LNCaP clone FGC (cell line): Measurements from ENCODE around the gene PPFIBP1.

ENCODE experiments used
- DNase-seq: peaks from one replicate; pipeline ENCODE4 v3.0.0-alpha.2; 2011; ENCODE audit warnings: low read depth
- H3K4me3 ChIP-seq: 2 replicates; pipeline ENCODE4 v1.5.1; 2011; ENCODE audit warnings: mild to moderate bottlenecking, low read depth, low read length, control low read depth
- TF ChIP-seq, protein P1 (sequence below): IDR thresholded peaks from 2 replicates; pipeline ENCODE4 v1.5.1; 2012; ENCODE audit warnings: mild to moderate bottlenecking; ENCODE audit not compliant: control insufficient read depth, insufficient read depth; ENCODE audit errors: extremely low read depth

Gene PPFIBP1

DNA sequence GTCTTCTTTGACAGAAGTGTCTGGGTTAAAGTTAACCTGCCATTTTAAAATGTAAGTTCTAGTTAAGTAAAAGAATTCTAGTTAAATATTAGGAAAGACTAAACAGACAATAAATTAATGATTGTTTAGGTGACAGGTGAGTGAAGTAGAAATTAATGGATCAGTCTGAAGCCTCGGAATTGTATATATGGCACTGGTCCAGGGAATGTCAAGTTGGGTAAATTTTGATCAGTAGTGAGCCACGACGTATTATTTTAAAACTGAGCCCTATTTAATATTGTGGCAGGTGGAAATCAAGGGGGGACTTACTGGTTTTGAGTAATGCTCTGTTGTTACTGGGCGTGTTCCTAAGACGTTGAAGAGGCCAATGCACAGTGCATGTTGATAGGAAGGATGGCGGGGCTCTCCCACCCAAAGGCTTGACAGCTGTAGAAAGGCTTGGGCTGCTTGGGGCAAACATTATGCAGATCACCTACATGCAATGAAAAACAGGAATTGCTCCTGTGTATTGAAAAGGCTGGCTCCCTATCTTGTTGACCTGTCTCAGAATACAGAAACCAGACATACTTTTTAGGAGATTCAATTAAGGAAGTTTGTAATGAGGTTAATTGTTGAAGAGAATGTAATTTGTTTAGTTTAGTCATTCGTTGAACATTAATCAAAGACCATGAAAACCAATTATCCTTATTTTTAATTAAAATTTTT, 5.9 kb upstream of the PPFIBP1 start:
- H3K4me3 ChIP-seq, result no peak overlapping the region
- no peak for DNase-seq
- TF ChIP-seq, protein P1, sequence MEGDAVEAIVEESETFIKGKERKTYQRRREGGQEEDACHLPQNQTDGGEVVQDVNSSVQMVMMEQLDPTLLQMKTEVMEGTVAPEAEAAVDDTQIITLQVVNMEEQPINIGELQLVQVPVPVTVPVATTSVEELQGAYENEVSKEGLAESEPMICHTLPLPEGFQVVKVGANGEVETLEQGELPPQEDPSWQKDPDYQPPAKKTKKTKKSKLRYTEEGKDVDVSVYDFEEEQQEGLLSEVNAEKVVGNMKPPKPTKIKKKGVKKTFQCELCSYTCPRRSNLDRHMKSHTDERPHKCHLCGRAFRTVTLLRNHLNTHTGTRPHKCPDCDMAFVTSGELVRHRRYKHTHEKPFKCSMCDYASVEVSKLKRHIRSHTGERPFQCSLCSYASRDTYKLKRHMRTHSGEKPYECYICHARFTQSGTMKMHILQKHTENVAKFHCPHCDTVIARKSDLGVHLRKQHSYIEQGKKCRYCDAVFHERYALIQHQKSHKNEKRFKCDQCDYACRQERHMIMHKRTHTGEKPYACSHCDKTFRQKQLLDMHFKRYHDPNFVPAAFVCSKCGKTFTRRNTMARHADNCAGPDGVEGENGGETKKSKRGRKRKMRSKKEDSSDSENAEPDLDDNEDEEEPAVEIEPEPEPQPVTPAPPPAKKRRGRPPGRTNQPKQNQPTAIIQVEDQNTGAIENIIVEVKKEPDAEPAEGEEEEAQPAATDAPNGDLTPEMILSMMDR, result no peak

DNA sequence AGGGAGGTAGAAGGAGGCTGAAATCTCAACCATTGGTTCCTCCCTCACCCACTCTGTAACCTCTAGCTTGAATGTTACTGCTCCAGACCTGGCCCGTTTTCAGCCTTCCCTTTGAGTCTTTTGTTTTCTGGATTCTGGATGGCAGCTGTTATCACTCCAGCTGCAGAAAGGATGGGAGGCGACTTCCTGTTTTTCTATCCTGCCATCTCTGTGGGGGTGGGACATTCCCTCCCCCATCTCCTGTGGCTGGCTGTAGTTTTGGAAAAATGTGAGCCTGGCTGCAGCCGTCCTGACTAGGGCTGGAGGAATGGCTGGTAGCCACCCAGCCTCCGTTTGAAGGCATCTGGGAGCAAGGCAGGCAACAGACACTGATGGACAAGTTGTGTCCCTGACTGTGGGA, 2.9 kb upstream of the PPFIBP1 start:
- H3K4me3 ChIP-seq, result no peak overlapping the region
- no peak for DNase-seq
- TF ChIP-seq, protein P1, result no peak

DNA sequence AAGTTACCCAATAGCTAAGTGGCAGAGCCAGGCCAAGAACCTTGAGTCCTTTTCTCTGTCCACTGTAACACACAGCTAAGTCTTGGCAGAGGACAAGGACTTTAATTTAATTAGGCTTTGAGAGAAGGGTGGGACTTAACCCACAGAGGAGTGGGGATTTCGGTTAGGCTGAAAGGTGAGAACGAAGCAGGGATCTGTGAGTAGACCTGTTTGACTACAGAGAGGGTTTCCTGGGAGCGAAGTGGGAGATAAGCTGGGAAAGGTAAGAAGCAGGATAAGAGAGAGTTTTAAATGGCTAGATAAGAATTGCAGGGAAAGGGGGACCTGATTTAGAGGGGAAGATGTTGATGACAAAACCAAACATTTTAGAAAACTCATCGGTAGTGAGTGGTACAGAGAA, 2.0 kb upstream of the PPFIBP1 start:
- TF ChIP-seq, protein P1, result no peak
- no peak for DNase-seq
- no peak overlapping the region for H3K4me3 ChIP-seq

DNA sequence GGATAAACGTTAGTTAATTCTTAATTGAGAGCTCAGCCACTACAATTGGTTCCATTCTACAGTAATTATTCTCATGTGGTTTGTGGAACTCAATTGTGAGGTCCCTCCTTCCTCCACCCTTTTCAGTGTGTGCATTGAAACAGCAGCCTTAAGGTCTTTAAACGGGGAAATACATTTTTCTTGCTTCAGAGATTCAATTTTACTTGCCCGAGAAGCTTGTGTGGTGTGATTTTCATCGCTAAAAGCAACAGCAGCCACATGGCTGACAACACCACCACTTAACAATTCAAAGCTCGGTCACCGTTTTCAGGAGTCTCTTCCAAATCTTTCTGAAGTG, 733 bp upstream of the PPFIBP1 start:
- TF ChIP-seq, protein P1, result no peak
- DNase-seq, result no peak
- peak overlapping the region; percentile 68 for H3K4me3 ChIP-seq

DNA sequence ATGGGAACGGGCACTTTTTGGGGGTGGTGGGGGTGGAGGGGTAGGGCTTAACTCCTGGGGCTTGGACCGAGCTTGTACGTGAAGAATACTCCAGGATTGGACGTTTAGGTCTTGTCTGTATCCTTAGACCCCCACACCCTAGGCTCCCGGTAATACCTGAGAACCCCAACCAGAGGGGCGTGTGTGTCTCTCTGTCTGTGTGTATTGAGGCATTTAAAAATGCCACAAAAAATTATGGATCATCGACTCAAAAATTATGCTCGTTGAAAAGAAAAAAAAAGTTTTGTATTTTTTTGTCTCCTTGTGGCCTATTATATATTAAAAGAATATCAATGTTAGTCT, 459 bp downstream of the PPFIBP1 start:
- no peak for DNase-seq
- H3K4me3 ChIP-seq, result peak overlapping the region; percentile 68
- TF ChIP-seq, protein P1, result no peak

DNA sequence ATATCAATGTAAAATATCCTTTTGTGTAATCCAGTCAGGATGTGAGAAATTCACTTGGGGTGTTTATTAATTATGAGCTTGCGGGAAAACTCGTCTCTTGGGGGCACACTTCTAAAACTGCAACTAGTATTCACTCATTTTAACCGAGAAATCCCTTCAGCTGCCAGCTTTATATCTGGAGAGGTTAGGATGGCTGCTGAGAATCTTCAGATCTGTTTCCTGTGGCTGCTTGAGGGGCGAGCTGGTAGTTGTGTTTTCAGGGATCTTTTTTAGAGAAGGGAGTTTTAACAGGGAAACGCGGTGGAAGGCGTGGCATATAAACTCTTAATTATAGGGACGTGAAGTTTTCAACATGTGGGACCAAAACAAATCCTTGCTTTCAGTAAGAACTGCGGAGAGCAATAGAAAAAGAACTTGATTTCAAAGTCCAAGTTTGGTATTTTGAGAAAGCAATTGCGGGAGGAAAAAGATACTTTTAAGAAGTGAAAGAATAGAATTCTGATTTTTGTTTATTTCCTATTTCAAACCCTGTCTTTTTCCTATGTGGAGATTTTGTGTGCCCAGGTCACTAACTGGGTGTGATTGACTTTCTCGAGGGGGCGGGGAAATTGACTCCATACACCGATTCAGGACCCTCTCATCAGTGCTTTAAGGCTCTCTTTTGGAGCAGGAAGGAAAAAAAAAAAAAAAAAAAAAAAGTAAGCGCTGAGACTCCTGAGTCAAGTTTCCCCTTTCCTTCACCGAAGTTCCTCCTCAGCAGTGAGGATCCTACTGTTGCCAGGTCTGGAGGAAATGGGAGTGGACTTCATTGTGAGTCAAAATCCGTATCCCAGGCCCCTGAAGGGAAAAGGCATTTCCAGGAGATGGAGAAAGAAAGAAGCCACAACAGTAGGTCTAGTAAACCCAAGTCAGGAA, 1.1 kb downstream of the PPFIBP1 start:
- peak overlapping the region; percentile 68 for H3K4me3 ChIP-seq
- TF ChIP-seq, protein P1, result 0 out of 2 replicates have a peak, but pooled peaks have one; percentile 14
- DNase-seq, result no peak

DNA sequence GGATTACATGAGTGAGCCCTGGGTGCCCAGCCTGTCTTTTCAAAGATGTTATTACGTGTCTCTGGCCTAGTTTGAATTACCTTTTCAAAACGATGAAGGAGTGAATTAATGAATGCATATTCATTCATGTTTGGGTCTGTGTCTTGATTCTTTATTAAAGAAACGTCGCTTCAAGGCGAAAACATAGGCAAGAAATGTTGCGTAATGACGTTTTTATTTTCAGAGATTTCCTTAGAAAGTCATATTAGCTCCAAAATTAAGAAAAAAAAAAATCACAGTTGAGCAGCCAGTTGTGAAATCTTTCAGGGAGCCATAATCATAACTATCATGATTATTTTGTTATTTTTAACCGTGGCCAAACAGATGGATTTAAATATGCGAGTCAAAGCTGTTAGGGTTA, 3.5 kb downstream of the PPFIBP1 start:
- TF ChIP-seq, protein P1, result no peak
- DNase-seq, result no peak
- no peak overlapping the region for H3K4me3 ChIP-seq
